HepG2 (cell line): ENCODE data around the gene HERPUD2. TPM values are rescaled to one million over a fixed set of nuclear protein-coding genes. Genes with fewer than 3 reads are reported as not detected.

Source experiments
- ARNT2 ChIP-seq: sonication (generic); formaldehyde crosslinking; IDR thresholded peaks from 2 replicates; pipeline ENCODE4 v1.8.0; 2022; ENCODE audit warnings: mild to moderate bottlenecking, low read depth, missing genetic modification reagents, moderate library complexity
- DMTF1 ChIP-seq: sonication (generic); formaldehyde crosslinking; IDR thresholded peaks from 2 replicates; pipeline ENCODE4 v1.4.0; 2020; ENCODE audit warnings: mild to moderate bottlenecking, missing genetic modification reagents
- FIP1L1 ChIP-seq: fragments of 200-400 bp; formaldehyde crosslinking; IDR thresholded peaks from 2 replicates; pipeline ENCODE4 v1.6.1; 2018; ENCODE audit warnings: low read depth, mild to moderate bottlenecking, low read length, moderate library complexity, borderline replicate concordance; ENCODE audit not compliant: insufficient read depth
- FOXJ3 ChIP-seq: sonication (generic); formaldehyde crosslinking; IDR thresholded peaks from 2 replicates; pipeline ENCODE4 v1.4.0; 2020; ENCODE audit warnings: missing genetic modification reagents, mild to moderate bottlenecking, borderline replicate concordance
- HIVEP1 ChIP-seq: sonication (generic); formaldehyde crosslinking; IDR thresholded peaks from 2 replicates; pipeline ENCODE4 v1.4.0; 2020; ENCODE audit warnings: mild to moderate bottlenecking, missing genetic modification reagents
- IKZF4 ChIP-seq: sonication (generic); formaldehyde crosslinking; IDR thresholded peaks from 2 replicates; pipeline ENCODE4 v1.5.1; 2020; ENCODE audit warnings: borderline replicate concordance, mild to moderate bottlenecking, low read depth, missing genetic modification reagents; ENCODE audit errors: not compliant biosample characterization
- KDM5B ChIP-seq: sonication (generic); formaldehyde crosslinking; IDR thresholded peaks from 2 replicates; pipeline ENCODE4 v1.4.0; 2020; ENCODE audit warnings: missing genetic modification reagents, mild to moderate bottlenecking, borderline replicate concordance
- MIER3 ChIP-seq: IDR thresholded peaks from 2 replicates; pipeline ENCODE4 v1.6.1; 2016; ENCODE audit warnings: missing compliant biosample characterization, borderline replicate concordance
- NR2C2 ChIP-seq: sonication (generic); formaldehyde crosslinking; IDR thresholded peaks from 2 replicates; pipeline ENCODE4 v1.4.0; 2020; ENCODE audit warnings: missing genetic modification reagents, mild to moderate bottlenecking, moderate library complexity, borderline replicate concordance
- POLR2AphosphoS5 ChIP-seq: IDR thresholded peaks from 2 replicates; pipeline ENCODE4 v1.6.1; 2012; ENCODE audit warnings: low read depth, low read length
- RAD21 ChIP-seq: fragments of 450-650 bp; formaldehyde crosslinking; IDR thresholded peaks from 2 replicates; pipeline ENCODE4 v1.5.0; 2020; ENCODE audit warnings: mild to moderate bottlenecking
- SAP130 ChIP-seq: IDR thresholded peaks from 2 replicates; pipeline ENCODE4 v1.6.1; 2016; ENCODE audit warnings: low read depth
- SUZ12 ChIP-seq: fragments of 150-350 bp; IDR thresholded peaks from 2 replicates; pipeline ENCODE4 v1.6.1; 2014; ENCODE audit warnings: low read depth, low read length
- TGIF2 ChIP-seq: IDR thresholded peaks from 2 replicates; pipeline ENCODE4 v1.6.1; 2016; ENCODE audit warnings: control low read depth, missing compliant biosample characterization
- ZBTB37 ChIP-seq: sonication (generic); formaldehyde crosslinking; IDR thresholded peaks from 2 replicates; pipeline ENCODE4 v1.4.0; 2020; ENCODE audit warnings: mild to moderate bottlenecking, missing genetic modification reagents
- ZNF101 ChIP-seq: sonication (generic); formaldehyde crosslinking; IDR thresholded peaks from 2 replicates; pipeline ENCODE4 v1.4.0; 2020; ENCODE audit warnings: mild to moderate bottlenecking, low read depth, missing genetic modification reagents, borderline replicate concordance
- ZNF496 ChIP-seq: sonication (generic); formaldehyde crosslinking; IDR thresholded peaks from 2 replicates; pipeline ENCODE4 v1.8.1; 2023; ENCODE audit warnings: mild to moderate bottlenecking, moderate library complexity, missing genetic modification reagents; ENCODE audit not compliant: insufficient replicate concordance
- ZNF570 ChIP-seq: sonication (generic); formaldehyde crosslinking; IDR thresholded peaks from 2 replicates; pipeline ENCODE4 v1.4.0; 2020; ENCODE audit warnings: mild to moderate bottlenecking, missing genetic modification reagents, borderline replicate concordance
- ZNF619 ChIP-seq: sonication (generic); formaldehyde crosslinking; IDR thresholded peaks from 2 replicates; pipeline ENCODE4 v1.4.0; 2020; ENCODE audit warnings: mild to moderate bottlenecking, missing genetic modification reagents
- ZNF678 ChIP-seq: sonication (generic); formaldehyde crosslinking; IDR thresholded peaks from 2 replicates; pipeline ENCODE4 v1.4.0; 2020; ENCODE audit warnings: mild to moderate bottlenecking, missing genetic modification reagents
- ZNF691 ChIP-seq: sonication (generic); formaldehyde crosslinking; IDR thresholded peaks from 2 replicates; pipeline ENCODE4 v1.4.0; 2020; ENCODE audit warnings: missing genetic modification reagents, low read depth, mild to moderate bottlenecking, borderline replicate concordance
- ZNF737 ChIP-seq: sonication (generic); formaldehyde crosslinking; IDR thresholded peaks from 2 replicates; pipeline ENCODE4 v1.5.0; 2020; ENCODE audit warnings: missing genetic modification reagents, mild to moderate bottlenecking, borderline replicate concordance
- ZNF773 ChIP-seq: sonication (generic); formaldehyde crosslinking; IDR thresholded peaks from 2 replicates; pipeline ENCODE4 v1.4.0; 2020; ENCODE audit warnings: missing genetic modification reagents, borderline replicate concordance
- ZNF775 ChIP-seq: sonication (generic); formaldehyde crosslinking; IDR thresholded peaks from 2 replicates; pipeline ENCODE4 v1.4.0; 2020; ENCODE audit warnings: missing genetic modification reagents, mild to moderate bottlenecking, moderate library complexity, borderline replicate concordance
- ZNF816 ChIP-seq: sonication (generic); formaldehyde crosslinking; IDR thresholded peaks from 2 replicates; pipeline ENCODE4 v1.8.0; 2022; ENCODE audit warnings: missing genetic modification reagents, mild to moderate bottlenecking, borderline replicate concordance
- polyA plus RNA-seq, 8 experiments: library from polyadenylated mRNA; depleted of rRNA in 3 of 8; stranded (reverse) in 7 of 8; unstranded in 1 of 8; fragments of >200 nt; fragmentation: Illumina TruSeq in 4 of 8; extraction: Trizol in 4 of 8; gene quantifications; 2 replicates each; pipeline versions ENCODE4 v1.2.1 to v1.2.3, GENCODE V29; 2011 to 2016; ENCODE audit warnings: low read depth in 4 of 8, missing spikeins in 1 of 8, mixed read lengths in 1 of 8; ENCODE audit not compliant: insufficient read depth in 1 of 8
- total RNA-seq, 5 experiments: library from RNA; depleted of rRNA; stranded (reverse); fragments of >200 nt; fragmentation: Illumina TruSeq; extraction: Trizol; gene quantifications; 2 replicates each; pipeline ENCODE4 v1.2.3, GENCODE V29; 2016; ENCODE audit warnings: low read depth in 1 of 5

Gene HERPUD2
- total and polyA plus RNA-seq, 2 of the 13 experiments (the other 11 are each of a cell fraction or from before 2014, with no cell fraction given) = 10.7 to 38.6 TPM

GRCh38 chr7:35694784-35695472 lies at the start of gene HERPUD2 (continued):
- TF ChIP-seq HIVEP1 (CRISPR knock-in tag) = no peak; the same call in 1 of the 2 replicates
- TF ChIP-seq ZNF773 (CRISPR knock-in tag) = no peak
- TF ChIP-seq ZNF496 (CRISPR knock-in tag) = no peak
- no peak for TF ChIP-seq ZBTB37 (CRISPR knock-in tag)
- no peak; the same call in 1 of the 2 replicates for TF ChIP-seq ZNF619 (CRISPR knock-in tag)
- TF ChIP-seq NR2C2 = peak; percentile 79; the same call in 1 of the 2 replicates
- 0 out of 2 replicates have a peak, but pooled peaks have one; percentile 42 for TF ChIP-seq DMTF1 (CRISPR knock-in tag)
- TF ChIP-seq ZNF737 (CRISPR knock-in tag) = no peak
- TF ChIP-seq ZNF570 = 0 out of 2 replicates have a peak, but pooled peaks have one; percentile 59
- TF ChIP-seq TGIF2 (CRISPR knock-in tag) = peak; percentile 60; the same call in 1 of the 2 replicates
- TF ChIP-seq ZNF691 (CRISPR knock-in tag) = peak; percentile 82
- TF ChIP-seq FIP1L1 = no peak
- TF ChIP-seq RAD21 (CRISPR knock-in tag) = no peak
- TF ChIP-seq MIER3 (CRISPR knock-in tag) = peak; percentile 68; the same call in 1 of the 2 replicates
- peak; percentile 51; the same call in 1 of the 2 replicates for TF ChIP-seq FOXJ3 (CRISPR knock-in tag)
- TF ChIP-seq IKZF4 = peak; percentile 70
- peak; percentile 89; the same call in 1 of the 2 replicates for TF ChIP-seq ZNF816
- peak; percentile 79 for TF ChIP-seq POLR2AphosphoS5
- TF ChIP-seq ARNT2 (CRISPR knock-in tag) = peak; percentile 90
- TF ChIP-seq ZNF101 = peak; percentile 84; the same call in 1 of the 2 replicates
- no peak for TF ChIP-seq ZNF775
- TF ChIP-seq SAP130 (CRISPR knock-in tag) = peak; percentile 86
- peak; percentile 79; the same call in 1 of the 2 replicates for TF ChIP-seq ZNF678 (CRISPR knock-in tag)
- TF ChIP-seq SUZ12 = no peak
- no peak; the same call in 1 of the 2 replicates for TF ChIP-seq KDM5B (CRISPR knock-in tag)
